Cardiac muscle cell (in vitro differentiated cells and primary cell): Measurements from ENCODE around the gene RFC4. TPM values are rescaled to one million over a fixed set of nuclear protein-coding genes. Genes with fewer than 3 reads are reported as not detected.
"Not testable (repeated sequence)": the region's sequence is repeated elsewhere in the genome, so short reads cannot be mapped to it uniquely, and the experiment has no call there.

Experiments used
- DNase-seq, 2 donors: peaks; one replicate each; pipeline versions ENCODE4 v3.0.0 to v3.0.0-alpha.2; 2010 to 2017; ENCODE audit warnings: low read depth in 1 of 2, low spot score in 1 of 2
- H3K27ac ChIP-seq: fragments of 200-600 bp; sonication (generic); 2 replicates; pipeline ENCODE4 v1.5.1; 2016
- H3K27me3 ChIP-seq: fragments of 200-600 bp; sonication (generic); 2 replicates; pipeline ENCODE4 v1.6.0; 2016; ENCODE audit warnings: control low read depth
- H3K36me3 ChIP-seq: fragments of 200-600 bp; sonication (generic); 2 replicates; pipeline ENCODE4 v1.5.1; 2016; ENCODE audit warnings: control low read depth
- H3K4me1 ChIP-seq: fragments of 200-600 bp; sonication (generic); 2 replicates; pipeline ENCODE4 v1.8.1; 2017; ENCODE audit warnings: low read depth, mild to moderate bottlenecking, mixed run types
- H3K4me3 ChIP-seq: fragments of 200-600 bp; sonication (generic); 2 replicates; pipeline ENCODE4 v1.5.1; 2016; ENCODE audit warnings: mild to moderate bottlenecking
- H3K9me3 ChIP-seq: fragments of 200-600 bp; sonication (generic); 2 replicates; pipeline ENCODE4 v1.5.1; 2017; ENCODE audit warnings: low read depth, mild to moderate bottlenecking, control low read depth
- polyA plus RNA-seq: library from polyadenylated mRNA; unstranded; fragments of >200 nt; fragmentation: Nextera tagmentation; extraction: Ambion mirVana; gene quantifications from 2 replicates; pipeline ENCODE4 v1.2.1, GENCODE V29; 2016
- total RNA-seq: library from RNA; depleted of rRNA; stranded (reverse); fragments of >200 nt; gene quantifications from 2 replicates; pipeline ENCODE4 v1.2.3, GENCODE V29; 2016
- TF ChIP-seq, protein P1 (sequence below): IDR thresholded peaks from 2 replicates; pipeline ENCODE4 v1.5.1; 2012; ENCODE audit warnings: low read depth, mild to moderate bottlenecking, low read length

RFC4 gene, protein sequence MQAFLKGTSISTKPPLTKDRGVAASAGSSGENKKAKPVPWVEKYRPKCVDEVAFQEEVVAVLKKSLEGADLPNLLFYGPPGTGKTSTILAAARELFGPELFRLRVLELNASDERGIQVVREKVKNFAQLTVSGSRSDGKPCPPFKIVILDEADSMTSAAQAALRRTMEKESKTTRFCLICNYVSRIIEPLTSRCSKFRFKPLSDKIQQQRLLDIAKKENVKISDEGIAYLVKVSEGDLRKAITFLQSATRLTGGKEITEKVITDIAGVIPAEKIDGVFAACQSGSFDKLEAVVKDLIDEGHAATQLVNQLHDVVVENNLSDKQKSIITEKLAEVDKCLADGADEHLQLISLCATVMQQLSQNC
- total RNA-seq (23.0 and 37.5 TPM in 2 replicates), polyA plus RNA-seq (34.0 and 47.4 TPM in 2 replicates)

DNA sequence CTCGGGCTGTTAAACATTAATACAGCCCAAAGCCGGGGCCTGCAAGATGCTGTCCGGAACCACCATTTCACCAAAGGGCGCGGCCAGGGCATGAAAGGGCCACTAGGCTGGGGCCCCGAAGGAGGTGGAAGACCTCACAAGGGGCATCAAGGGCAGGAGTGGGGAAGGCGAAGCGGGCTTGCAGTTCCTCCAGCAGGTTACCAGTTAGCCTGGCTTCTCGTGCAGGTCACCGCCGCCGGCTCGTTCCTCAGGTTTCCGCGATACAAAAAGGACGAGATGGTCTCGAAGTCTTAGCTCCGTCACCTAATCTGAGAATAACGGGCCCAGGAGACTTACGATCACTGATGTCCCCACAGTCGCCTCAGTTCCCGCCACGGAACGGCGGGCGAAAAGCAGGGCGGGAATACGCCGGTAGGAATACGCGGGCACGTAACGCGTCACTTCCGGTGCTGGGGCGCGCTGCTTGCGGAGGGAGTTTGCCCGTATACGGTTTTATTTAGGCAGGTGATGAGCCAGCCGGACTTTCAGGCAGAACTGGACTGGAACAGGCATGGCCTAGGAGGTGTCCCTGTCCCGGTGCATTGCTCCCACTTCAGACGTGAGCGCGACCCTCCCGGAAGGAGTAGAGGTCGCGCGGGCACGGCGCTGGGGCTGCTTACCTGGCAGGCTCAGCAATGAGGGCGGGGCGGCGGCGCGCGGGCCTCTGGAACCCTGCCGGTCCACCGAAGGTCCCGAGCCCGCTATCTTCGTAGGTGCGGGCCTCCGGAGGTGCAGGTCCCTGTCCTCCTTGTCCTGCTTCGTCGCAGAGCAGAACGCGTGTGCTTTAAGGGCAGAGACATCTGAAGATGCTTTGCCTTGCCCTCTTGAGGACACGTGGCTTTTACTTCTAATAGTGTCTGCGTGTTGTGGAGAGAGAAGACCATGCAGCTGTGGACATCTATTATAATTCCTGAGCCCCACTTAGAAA, at the start of gene RFC4:
TSS of gene RFC4 (minus strand) at position 394 of the 967 bp plus-strand sequence. CDS start 1,769 bp downstream, outside the sequence.
- Histone ChIP-seq H3K27ac (peak within 1 kb of the TSS; percentile 98), H3K36me3 (peaks cover 3% of the 10 kb centered on the region), H3K4me1 (peaks cover 11% of the 10 kb centered on the region), H3K4me3 (peak within 1 kb of the TSS; percentile 87), H3K27me3 (no peaks in the 10 kb centered on the region), H3K9me3 (no peaks in the 10 kb centered on the region)
- DNase-seq, result peak; percentile 74 to 89
- TF ChIP-seq, protein P1, sequence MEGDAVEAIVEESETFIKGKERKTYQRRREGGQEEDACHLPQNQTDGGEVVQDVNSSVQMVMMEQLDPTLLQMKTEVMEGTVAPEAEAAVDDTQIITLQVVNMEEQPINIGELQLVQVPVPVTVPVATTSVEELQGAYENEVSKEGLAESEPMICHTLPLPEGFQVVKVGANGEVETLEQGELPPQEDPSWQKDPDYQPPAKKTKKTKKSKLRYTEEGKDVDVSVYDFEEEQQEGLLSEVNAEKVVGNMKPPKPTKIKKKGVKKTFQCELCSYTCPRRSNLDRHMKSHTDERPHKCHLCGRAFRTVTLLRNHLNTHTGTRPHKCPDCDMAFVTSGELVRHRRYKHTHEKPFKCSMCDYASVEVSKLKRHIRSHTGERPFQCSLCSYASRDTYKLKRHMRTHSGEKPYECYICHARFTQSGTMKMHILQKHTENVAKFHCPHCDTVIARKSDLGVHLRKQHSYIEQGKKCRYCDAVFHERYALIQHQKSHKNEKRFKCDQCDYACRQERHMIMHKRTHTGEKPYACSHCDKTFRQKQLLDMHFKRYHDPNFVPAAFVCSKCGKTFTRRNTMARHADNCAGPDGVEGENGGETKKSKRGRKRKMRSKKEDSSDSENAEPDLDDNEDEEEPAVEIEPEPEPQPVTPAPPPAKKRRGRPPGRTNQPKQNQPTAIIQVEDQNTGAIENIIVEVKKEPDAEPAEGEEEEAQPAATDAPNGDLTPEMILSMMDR, result no peak

DNA sequence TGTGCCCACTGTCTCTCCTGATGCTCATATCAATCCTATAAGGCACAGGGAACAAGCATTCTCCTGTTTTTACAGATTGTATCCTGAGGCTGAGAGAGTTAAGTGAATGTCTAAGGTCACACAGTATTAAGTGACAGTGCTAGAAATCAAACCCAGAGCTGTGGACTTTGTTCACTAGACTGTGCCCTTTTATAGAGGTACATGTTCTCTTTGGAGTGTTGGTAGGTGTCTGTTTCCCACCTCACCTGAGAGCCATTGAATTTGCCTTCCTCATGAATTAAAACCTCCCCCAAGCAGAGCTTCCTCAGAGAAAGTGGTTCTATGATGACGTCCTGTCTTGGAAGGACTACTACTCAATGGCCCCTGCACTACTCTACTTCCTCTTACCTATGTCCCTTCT, 48.7 kb upstream of the RFC4 start:
- H3K4me1 ChIP-seq, result no peaks in the 10 kb centered on the region
- H3K9me3 ChIP-seq, result no peaks in the 10 kb centered on the region
- H3K27me3 ChIP-seq, result no peaks in the 10 kb centered on the region
- H3K4me3 ChIP-seq, result no peak overlapping the region
- TF ChIP-seq, protein P1, result no peak
- no peak for DNase-seq
- no peaks in the 10 kb centered on the region for H3K36me3 ChIP-seq
- H3K27ac ChIP-seq, result no peak overlapping the region

DNA sequence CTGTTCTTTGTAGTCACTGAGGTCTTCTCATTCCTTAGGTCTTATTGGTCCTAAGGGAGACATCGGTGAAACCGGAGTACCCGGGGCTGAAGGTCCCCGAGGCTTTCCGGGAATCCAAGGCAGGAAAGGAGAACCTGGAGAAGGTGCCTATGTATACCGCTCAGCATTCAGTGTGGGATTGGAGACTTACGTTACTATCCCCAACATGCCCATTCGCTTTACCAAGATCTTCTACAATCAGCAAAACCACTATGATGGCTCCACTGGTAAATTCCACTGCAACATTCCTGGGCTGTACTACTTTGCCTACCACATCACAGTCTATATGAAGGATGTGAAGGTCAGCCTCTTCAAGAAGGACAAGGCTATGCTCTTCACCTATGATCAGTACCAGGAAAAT, 47.9 kb upstream of the RFC4 start:
- H3K9me3 ChIP-seq, result no peaks in the 10 kb centered on the region
- no peak overlapping the region for H3K27ac ChIP-seq
- DNase-seq, result no peak
- no peaks in the 10 kb centered on the region for H3K27me3 ChIP-seq
- no peaks in the 10 kb centered on the region for H3K4me1 ChIP-seq
- H3K4me3 ChIP-seq, result no peak overlapping the region
- no peaks in the 10 kb centered on the region for H3K36me3 ChIP-seq
- TF ChIP-seq, protein P1, result no peak

DNA sequence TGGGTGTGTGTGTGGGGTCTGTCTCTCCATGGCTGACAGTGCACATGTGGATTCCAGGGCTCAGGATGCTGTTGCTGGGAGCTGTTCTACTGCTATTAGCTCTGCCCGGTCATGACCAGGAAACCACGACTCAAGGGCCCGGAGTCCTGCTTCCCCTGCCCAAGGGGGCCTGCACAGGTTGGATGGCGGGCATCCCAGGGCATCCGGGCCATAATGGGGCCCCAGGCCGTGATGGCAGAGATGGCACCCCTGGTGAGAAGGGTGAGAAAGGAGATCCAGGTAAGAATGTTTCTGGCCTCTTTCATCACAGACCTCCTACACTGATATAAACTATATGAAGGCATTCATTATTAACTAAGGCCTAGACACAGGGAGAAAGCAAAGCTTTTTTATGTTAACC, 46.7 kb upstream of the RFC4 start:
- no peaks in the 10 kb centered on the region for H3K36me3 ChIP-seq
- no peak for DNase-seq

DNA sequence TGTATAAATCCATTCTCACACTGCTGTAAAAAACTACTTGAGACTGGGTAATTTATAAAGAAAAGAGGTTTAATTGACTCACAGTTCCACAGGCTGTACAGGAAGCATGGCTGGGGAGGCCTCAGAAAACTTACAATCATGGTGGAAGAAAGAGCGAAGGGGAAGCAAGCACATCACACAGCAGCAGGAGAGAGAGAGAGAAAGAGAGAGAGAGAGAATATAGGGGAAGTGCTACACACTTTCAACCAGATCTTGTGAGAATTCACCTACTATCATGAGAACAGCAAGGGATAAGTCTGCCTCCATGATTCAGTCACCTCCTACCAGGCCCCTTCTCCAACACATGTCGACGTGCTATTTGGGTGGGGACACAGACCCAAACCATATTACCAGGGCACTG, 45.6 kb upstream of the RFC4 start:
- not testable (repeated sequence) for H3K27ac ChIP-seq, DNase-seq

More for the DNA sequence above, 46.7 kb upstream of the RFC4 start:
- Histone ChIP-seq H3K27ac (no peak overlapping the region), H3K4me1 (no peaks in the 10 kb centered on the region), H3K9me3 (no peaks in the 10 kb centered on the region), H3K27me3 (no peaks in the 10 kb centered on the region), H3K4me3 (no peak overlapping the region)
- TF ChIP-seq, protein P1, result no peak

More for the DNA sequence above, 45.6 kb upstream of the RFC4 start:
- not testable (repeated sequence) for H3K4me3 ChIP-seq, H3K36me3 ChIP-seq, H3K27me3 ChIP-seq, H3K4me1 ChIP-seq, H3K9me3 ChIP-seq
